Measurements from ENCODE around the gene MET. TPM values are rescaled to one million over a fixed set of nuclear protein-coding genes. Genes with fewer than 3 reads are reported as not detected.

Gene MET
- polyA plus RNA-seq, 2 of the 4 experiments (the other 2 are of a cell fraction), result 72.3 to 165 TPM

DNA sequence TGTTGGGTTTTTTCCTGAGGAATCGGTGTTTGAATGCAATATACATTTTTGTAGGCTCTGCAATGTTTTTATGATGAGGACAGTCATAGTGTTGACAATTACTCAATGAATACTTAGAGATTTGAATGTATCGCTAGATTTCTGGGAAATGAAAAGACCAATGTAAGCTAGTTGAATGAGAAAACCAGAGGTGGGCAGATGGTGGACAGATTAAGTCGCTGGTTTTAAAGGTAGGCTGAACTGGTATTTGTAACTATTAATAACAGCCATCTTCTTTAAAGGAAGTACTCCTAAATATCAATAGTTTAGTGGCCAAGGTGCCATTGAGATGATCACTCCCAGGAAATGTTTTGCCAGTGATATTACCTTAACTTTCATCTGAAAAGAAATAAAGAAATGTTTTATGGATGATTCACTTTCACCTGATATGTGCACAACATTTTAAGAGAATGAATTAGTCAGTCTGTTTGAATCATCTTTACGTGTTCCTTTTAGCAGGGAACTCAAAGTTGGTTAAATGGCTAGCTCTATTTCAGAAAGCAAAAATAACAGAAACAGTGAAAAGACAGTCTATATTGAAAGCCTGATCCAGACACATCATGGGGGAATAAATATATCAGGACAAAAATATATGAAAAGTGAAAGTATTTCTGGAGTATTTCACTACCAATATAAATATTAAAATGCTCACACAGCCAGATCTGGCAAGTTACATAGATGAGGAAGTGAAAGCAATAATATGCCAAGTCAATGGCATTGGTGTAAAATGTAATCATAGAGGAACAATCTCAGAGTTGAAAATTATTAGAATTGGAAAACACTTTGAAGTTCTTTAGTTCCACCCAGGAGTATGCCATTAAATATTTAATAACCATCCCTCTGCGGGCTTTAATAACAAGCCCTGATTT lies 20.7 kb downstream of the MET start (continued):
- peak; percentile 74; the same call in 1 of the 2 replicates for TF ChIP-seq FOSL2 (IDR thresholded peaks at IDR 0.05)
- peak; percentile 71 for TF ChIP-seq FOSL2 (CRISPR knock-in tag; IDR thresholded peaks at IDR 0.05)
- no peak for TF ChIP-seq CEBPB (IDR thresholded peaks at IDR 0.05)
- no peak for TF ChIP-seq PHF8 (IDR thresholded peaks at IDR 0.05; ENCODE audit: borderline replicate concordance, low read depth)
- no peak for TF ChIP-seq ZC3H11A (IDR thresholded peaks at IDR 0.05)
- TF ChIP-seq, protein P1, sequence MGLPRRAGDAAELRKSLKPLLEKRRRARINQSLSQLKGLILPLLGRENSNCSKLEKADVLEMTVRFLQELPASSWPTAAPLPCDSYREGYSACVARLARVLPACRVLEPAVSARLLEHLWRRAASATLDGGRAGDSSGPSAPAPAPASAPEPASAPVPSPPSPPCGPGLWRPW (IDR thresholded peaks at IDR 0.05), result no peak
- no peak for TF ChIP-seq CHD4 (IDR thresholded peaks at IDR 0.05; ENCODE audit: borderline replicate concordance)
- TF ChIP-seq MAZ (IDR thresholded peaks at IDR 0.05; ENCODE audit: borderline replicate concordance, low read depth, low read length), result no peak
- no peak for TF ChIP-seq RARB (CRISPR knock-in tag; IDR thresholded peaks at IDR 0.05)

DNA sequence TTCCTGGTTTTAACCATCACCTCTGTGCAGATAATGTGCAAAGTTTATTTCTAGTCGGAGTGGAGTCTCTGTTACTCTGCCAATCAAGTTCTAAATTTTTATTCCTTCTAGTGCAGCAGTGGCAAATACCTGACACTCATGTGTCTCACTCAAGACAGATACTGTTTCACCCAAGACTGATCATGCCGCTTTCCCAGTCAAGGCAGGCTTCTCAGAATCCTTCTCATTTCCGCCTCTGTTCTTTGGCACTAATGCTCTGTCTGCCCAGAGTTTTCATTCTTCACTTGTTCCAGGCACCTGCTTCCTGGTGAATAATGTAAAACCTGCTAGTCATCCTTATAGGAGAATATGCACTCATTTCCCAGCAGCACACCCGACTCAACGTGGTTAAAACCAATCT lies 24.7 kb downstream of the MET start:
- Histone ChIP-seq H3K9me3 (no peaks in the 10 kb centered on the region), H3K4me3 (no peak overlapping the region), H3K4me1 (peaks cover 33% of the 10 kb centered on the region), H3K4me2 (no peak overlapping the region), H3K27ac (no peak overlapping the region)
- FAIRE-seq (no peak), DNase-seq (ENCODE audit: low read depth in 1 of 2, low spot score in 1 of 2) (no peak), ATAC-seq (no peak)
- ChIA-PET POLR2A (no interaction called here), CTCF (no interaction called here)
- TF ChIP-seq, protein P2, sequence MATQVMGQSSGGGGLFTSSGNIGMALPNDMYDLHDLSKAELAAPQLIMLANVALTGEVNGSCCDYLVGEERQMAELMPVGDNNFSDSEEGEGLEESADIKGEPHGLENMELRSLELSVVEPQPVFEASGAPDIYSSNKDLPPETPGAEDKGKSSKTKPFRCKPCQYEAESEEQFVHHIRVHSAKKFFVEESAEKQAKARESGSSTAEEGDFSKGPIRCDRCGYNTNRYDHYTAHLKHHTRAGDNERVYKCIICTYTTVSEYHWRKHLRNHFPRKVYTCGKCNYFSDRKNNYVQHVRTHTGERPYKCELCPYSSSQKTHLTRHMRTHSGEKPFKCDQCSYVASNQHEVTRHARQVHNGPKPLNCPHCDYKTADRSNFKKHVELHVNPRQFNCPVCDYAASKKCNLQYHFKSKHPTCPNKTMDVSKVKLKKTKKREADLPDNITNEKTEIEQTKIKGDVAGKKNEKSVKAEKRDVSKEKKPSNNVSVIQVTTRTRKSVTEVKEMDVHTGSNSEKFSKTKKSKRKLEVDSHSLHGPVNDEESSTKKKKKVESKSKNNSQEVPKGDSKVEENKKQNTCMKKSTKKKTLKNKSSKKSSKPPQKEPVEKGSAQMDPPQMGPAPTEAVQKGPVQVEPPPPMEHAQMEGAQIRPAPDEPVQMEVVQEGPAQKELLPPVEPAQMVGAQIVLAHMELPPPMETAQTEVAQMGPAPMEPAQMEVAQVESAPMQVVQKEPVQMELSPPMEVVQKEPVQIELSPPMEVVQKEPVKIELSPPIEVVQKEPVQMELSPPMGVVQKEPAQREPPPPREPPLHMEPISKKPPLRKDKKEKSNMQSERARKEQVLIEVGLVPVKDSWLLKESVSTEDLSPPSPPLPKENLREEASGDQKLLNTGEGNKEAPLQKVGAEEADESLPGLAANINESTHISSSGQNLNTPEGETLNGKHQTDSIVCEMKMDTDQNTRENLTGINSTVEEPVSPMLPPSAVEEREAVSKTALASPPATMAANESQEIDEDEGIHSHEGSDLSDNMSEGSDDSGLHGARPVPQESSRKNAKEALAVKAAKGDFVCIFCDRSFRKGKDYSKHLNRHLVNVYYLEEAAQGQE (IDR thresholded peaks at IDR 0.05), result no peak
- no peak for TF ChIP-seq CHD2 (IDR thresholded peaks at IDR 0.05; ENCODE audit: low read length, partially characterized antibody)
- TF ChIP-seq HEYL (CRISPR knock-in tag; IDR thresholded peaks at IDR 0.05), result no peak
- TF ChIP-seq, protein P3, sequence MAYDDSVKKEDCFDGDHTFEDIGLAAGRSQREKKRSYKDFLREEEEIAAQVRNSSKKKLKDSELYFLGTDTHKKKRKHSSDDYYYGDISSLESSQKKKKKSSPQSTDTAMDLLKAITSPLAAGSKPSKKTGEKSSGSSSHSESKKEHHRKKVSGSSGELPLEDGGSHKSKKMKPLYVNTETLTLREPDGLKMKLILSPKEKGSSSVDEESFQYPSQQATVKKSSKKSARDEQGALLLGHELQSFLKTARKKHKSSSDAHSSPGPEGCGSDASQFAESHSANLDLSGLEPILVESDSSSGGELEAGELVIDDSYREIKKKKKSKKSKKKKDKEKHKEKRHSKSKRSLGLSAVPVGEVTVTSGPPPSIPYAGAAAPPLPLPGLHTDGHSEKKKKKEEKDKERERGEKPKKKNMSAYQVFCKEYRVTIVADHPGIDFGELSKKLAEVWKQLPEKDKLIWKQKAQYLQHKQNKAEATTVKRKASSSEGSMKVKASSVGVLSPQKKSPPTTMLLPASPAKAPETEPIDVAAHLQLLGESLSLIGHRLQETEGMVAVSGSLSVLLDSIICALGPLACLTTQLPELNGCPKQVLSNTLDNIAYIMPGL (CRISPR knock-in tag; IDR thresholded peaks at IDR 0.05; ENCODE audit: borderline replicate concordance), result no peak
- TF ChIP-seq TFCP2L1 (CRISPR knock-in tag; IDR thresholded peaks at IDR 0.05), result no peak
- TF ChIP-seq MAZ (IDR thresholded peaks at IDR 0.05; ENCODE audit: borderline replicate concordance, low read depth, low read length), result no peak
- 83% methylated on average over 5 of the region's 5 CpGs for WGBS (ENCODE audit: missing lambda C conversion rate)

DNA sequence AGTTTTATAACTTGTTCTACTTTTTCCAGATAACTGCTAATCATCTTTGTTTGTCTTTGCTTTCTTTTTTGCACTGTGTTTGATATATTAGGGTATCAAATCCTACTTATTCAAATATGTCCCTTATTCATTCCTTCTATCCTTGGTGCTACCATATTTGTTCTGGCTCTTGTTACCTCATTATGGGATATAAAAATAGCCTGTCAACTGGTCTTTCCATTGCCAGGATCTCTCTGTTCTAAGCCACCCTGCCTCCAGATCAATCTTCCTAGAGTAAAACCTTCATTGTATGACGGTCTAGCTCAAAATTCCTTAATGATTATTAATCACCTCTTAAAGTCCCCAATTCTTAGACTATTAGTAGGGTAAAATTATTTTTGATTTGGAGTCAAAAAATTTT lies 25.2 kb downstream of the MET start:
- ChIA-PET CTCF (interaction anchor here (1.3 kb wide), 1 partner anchor 19 kb away, joined by 3 read pairs; no protein-coding TSS in a partner anchor), POLR2A (no interaction called here)
- Histone ChIP-seq H3K4me3 (no peak overlapping the region), H3K4me2 (no peak overlapping the region), H3K4me1 (peaks cover 33% of the 10 kb centered on the region), H3K9me3 (no peaks in the 10 kb centered on the region), H3K27ac (no peak overlapping the region)
- DNase-seq (ENCODE audit: low read depth in 1 of 2, low spot score in 1 of 2) (no peak), FAIRE-seq (peak; percentile 18), ATAC-seq (no peak)
- 93% methylated on average over 1 of the region's 1 CpG for WGBS (ENCODE audit: missing lambda C conversion rate)
- no peak for TF ChIP-seq GATA3 (IDR thresholded peaks at IDR 0.05; ENCODE audit: borderline replicate concordance)
- no peak for TF ChIP-seq TFCP2L1 (CRISPR knock-in tag; IDR thresholded peaks at IDR 0.05)
- TF ChIP-seq KDM1A (IDR thresholded peaks at IDR 0.05; ENCODE audit: low read depth), result no peak
- TF ChIP-seq MAZ (IDR thresholded peaks at IDR 0.05; ENCODE audit: borderline replicate concordance, low read depth, low read length), result no peak
- TF ChIP-seq ZNF302 (CRISPR knock-in tag; IDR thresholded peaks at IDR 0.05), result no peak
- no peak for TF ChIP-seq EP300 (IDR thresholded peaks at IDR 0.05)
- no peak for TF ChIP-seq ZSCAN20 (CRISPR knock-in tag; IDR thresholded peaks at IDR 0.05)
- no peak for TF ChIP-seq FOSL2 (IDR thresholded peaks at IDR 0.05)
- no peak for TF ChIP-seq FOSL2 (CRISPR knock-in tag; IDR thresholded peaks at IDR 0.05)
- TF ChIP-seq RAD21 (conservative IDR thresholded peaks at IDR 0.05 in 1 of 2, IDR thresholded peaks at IDR 0.05 in 1 of 2), result no peak
- no peak for TF ChIP-seq ZFP36 (IDR thresholded peaks at IDR 0.05; ENCODE audit: borderline replicate concordance, partially characterized antibody)
- TF ChIP-seq SREBF2 (IDR thresholded peaks at IDR 0.05), result no peak
- TF ChIP-seq, protein P4, sequence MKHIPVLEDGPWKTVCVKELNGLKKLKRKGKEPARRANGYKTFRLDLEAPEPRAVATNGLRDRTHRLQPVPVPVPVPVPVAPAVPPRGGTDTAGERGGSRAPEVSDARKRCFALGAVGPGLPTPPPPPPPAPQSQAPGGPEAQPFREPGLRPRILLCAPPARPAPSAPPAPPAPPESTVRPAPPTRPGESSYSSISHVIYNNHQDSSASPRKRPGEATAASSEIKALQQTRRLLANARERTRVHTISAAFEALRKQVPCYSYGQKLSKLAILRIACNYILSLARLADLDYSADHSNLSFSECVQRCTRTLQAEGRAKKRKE (CRISPR knock-in tag; IDR thresholded peaks at IDR 0.05; ENCODE audit: low read depth), result no peak
- no peak for TF ChIP-seq EHF (CRISPR knock-in tag; IDR thresholded peaks at IDR 0.05)
- TF ChIP-seq RNF2 (IDR thresholded peaks at IDR 0.05; ENCODE audit: borderline replicate concordance, low read depth), result no peak
- TF ChIP-seq POLR2AphosphoS2 (conservative IDR thresholded peaks at IDR 0.05; ENCODE audit: low read length), result no peak
- TF ChIP-seq, protein P1 (IDR thresholded peaks at IDR 0.05), result no peak
- no peak for TF ChIP-seq TP53 (CRISPR knock-in tag; IDR thresholded peaks at IDR 0.05)

Measured in A549 (cell line).